Liver (tissue), 9 donors: ENCODE data around the gene ZNF865. TPM values are rescaled to one million over a fixed set of nuclear protein-coding genes. Genes with fewer than 3 reads are reported as not detected.

Experiments
- DNase-seq: peaks from one replicate; pipeline ENCODE4 v3.0.0-alpha.2; 2017; ENCODE audit warnings: low spot score
- H3K27ac ChIP-seq, 2 donors: one replicate each; pipeline ENCODE4 v1.7.0; 2013; ENCODE audit warnings: inconsistent platforms in 2 of 2, low read length in 2 of 2, control low read depth in 1 of 2, low read depth in 1 of 2, mild to moderate bottlenecking in 1 of 2
- H3K27me3 ChIP-seq, 4 donors: one replicate each; pipeline versions ENCODE4 v1.6.1 to v1.7.0; 2013; ENCODE audit warnings: low read length in 3 of 4, inconsistent platforms in 1 of 4, mild to moderate bottlenecking in 1 of 4, moderate library complexity in 1 of 4; ENCODE audit not compliant: control insufficient read depth in 4 of 4, insufficient read depth in 4 of 4
- H3K36me3 ChIP-seq, 4 donors: one replicate each; pipeline versions ENCODE4 v1.6.1 to v1.7.0; 2013; ENCODE audit warnings: low read length in 3 of 4, mild to moderate bottlenecking in 3 of 4, low read depth in 1 of 4, moderate library complexity in 1 of 4; ENCODE audit not compliant: control insufficient read depth in 4 of 4, insufficient read depth in 3 of 4
- H3K4me1 ChIP-seq, 4 donors: one replicate each; pipeline versions ENCODE4 v1.6.1 to v1.7.0; 2013; ENCODE audit warnings: low read length in 3 of 4, mild to moderate bottlenecking in 3 of 4, moderate library complexity in 1 of 4; ENCODE audit not compliant: control insufficient read depth in 4 of 4, insufficient read depth in 4 of 4
- H3K4me3 ChIP-seq, 3 donors: one replicate each; pipeline versions ENCODE4 v1.6.1 to v1.7.0; 2013; ENCODE audit warnings: low read length in 3 of 3, control low read depth in 1 of 3, low read depth in 1 of 3, mild to moderate bottlenecking in 1 of 3
- H3K9ac ChIP-seq, 2 donors: one replicate each; pipeline ENCODE4 v1.7.0; 2013; ENCODE audit warnings: low read length in 2 of 2, mild to moderate bottlenecking in 2 of 2, moderate library complexity in 2 of 2, control low read depth in 1 of 2, low read depth in 1 of 2
- H3K9me3 ChIP-seq, 4 donors: one replicate each; pipeline versions ENCODE4 v1.6.1 to v1.7.0; 2013; ENCODE audit warnings: low read length in 3 of 4; ENCODE audit not compliant: control insufficient read depth in 4 of 4
- ATF3 ChIP-seq: IDR thresholded peaks from 2 replicates; pipeline ENCODE4 v1.6.1; 2016; ENCODE audit warnings: antibody characterized with exemption
- CTCF ChIP-seq: fragments of 150-350 bp; IDR thresholded peaks from 2 replicates; pipeline ENCODE4 v1.5.1; 2017; ENCODE audit warnings: improper control_type of control experiment, low read depth, low read length; ENCODE audit not compliant: missing input control
- EGR1 ChIP-seq, 2 donors: IDR thresholded peaks; 2 replicates each; pipeline ENCODE4 v1.6.1; 2016 to 2018; ENCODE audit warnings: antibody characterized with exemption in 2 of 2, low read depth in 2 of 2
- FOXA1 ChIP-seq: IDR thresholded peaks from 2 replicates; pipeline ENCODE4 v1.6.1; 2016; ENCODE audit warnings: antibody characterized with exemption
- FOXA2 ChIP-seq: IDR thresholded peaks from 2 replicates; pipeline ENCODE4 v1.6.1; 2016; ENCODE audit warnings: antibody characterized with exemption
- GABPA ChIP-seq, 2 donors: IDR thresholded peaks in 1 of 2; conservative IDR thresholded peaks in 1 of 2; 2 replicates each; pipeline ENCODE4 v1.6.1; 2016; ENCODE audit warnings: antibody characterized with exemption in 2 of 2, mild to moderate bottlenecking in 1 of 2, moderate library complexity in 1 of 2
- HNF4A ChIP-seq, 2 donors: conservative IDR thresholded peaks; 2 replicates each; pipeline ENCODE4 v1.6.1; 2016; ENCODE audit warnings: antibody characterized with exemption in 2 of 2, mild to moderate bottlenecking in 2 of 2
- HNF4G ChIP-seq: IDR thresholded peaks from 2 replicates; pipeline ENCODE4 v1.6.1; 2016; ENCODE audit warnings: antibody characterized with exemption
- JUND ChIP-seq, 2 donors: IDR thresholded peaks; 2 replicates each; pipeline ENCODE4 v1.6.1; 2016; ENCODE audit warnings: antibody characterized with exemption in 2 of 2
- MAX ChIP-seq: IDR thresholded peaks from 2 replicates; pipeline ENCODE4 v1.6.1; 2016; ENCODE audit warnings: antibody characterized with exemption
- NR2F2 ChIP-seq: IDR thresholded peaks from 2 replicates; pipeline ENCODE4 v1.6.1; 2016; ENCODE audit warnings: antibody characterized with exemption
- RAD21 ChIP-seq, 2 donors: IDR thresholded peaks; 2 replicates each; pipeline ENCODE4 v1.6.1; 2016; ENCODE audit warnings: antibody characterized with exemption in 2 of 2, mild to moderate bottlenecking in 2 of 2
- REST ChIP-seq: IDR thresholded peaks from 2 replicates; pipeline ENCODE4 v1.6.1; 2016; ENCODE audit warnings: antibody characterized with exemption, mild to moderate bottlenecking
- RXRA ChIP-seq, 2 donors: IDR thresholded peaks; 2 replicates each; pipeline ENCODE4 v1.6.1; 2017 to 2018; ENCODE audit warnings: antibody characterized with exemption in 2 of 2, mild to moderate bottlenecking in 1 of 2
- SP1 ChIP-seq: IDR thresholded peaks from 2 replicates; pipeline ENCODE4 v1.6.1; 2018; ENCODE audit warnings: antibody characterized with exemption, mild to moderate bottlenecking
- TAF1 ChIP-seq: conservative IDR thresholded peaks from 2 replicates; pipeline ENCODE4 v1.6.1; 2016; ENCODE audit warnings: antibody characterized with exemption, mild to moderate bottlenecking
- YY1 ChIP-seq: IDR thresholded peaks from 2 replicates; pipeline ENCODE4 v1.6.1; 2016; ENCODE audit warnings: antibody characterized with exemption, mild to moderate bottlenecking
- ZBTB33 ChIP-seq: IDR thresholded peaks from 2 replicates; pipeline ENCODE4 v1.6.1; 2016; ENCODE audit warnings: antibody characterized with exemption
- WGBS: extraction: QIAGEN DNeasy Blood & Tissue Kit; methylation state at CpG from one replicate; pipeline ENCODE4 v1.1.7; 2013; 5-methylcytosine and 5-hydroxymethylcytosine counted together
- polyA plus RNA-seq, 2 donors: library from polyadenylated mRNA; stranded (reverse) in 1 of 2; unstranded in 1 of 2; fragments of 200-250 nt in 1 of 2; fragments of >200 nt in 1 of 2; fragmentation: Nextera tagmentation in 1 of 2; extraction: Ambion mirVana in 1 of 2; gene quantifications; one replicate each; pipeline versions ENCODE4 v1.2.1 to v1.2.3, GENCODE V29; 2013 to 2015
- total RNA-seq, 2 donors: library from RNA; depleted of rRNA; stranded (reverse); fragments of >200 nt; gene quantifications; one replicate each; pipeline ENCODE4 v1.2.3, GENCODE V29; 2014
- donor health status: healthy.
- donor health status: healthy.
- donor health status: healthy.
- donor health status: healthy.
- donor health status: healthy.

ZNF865 gene
- total and polyA plus RNA-seq, 4 donors: 0.38 to 3.1 (median 1.6) TPM

GRCh38 chr19:55609326-55609725 lies 3.9 kb downstream of the ZNF865 start:
- Histone ChIP-seq H3K4me1 (peaks cover 0 to 18% (median 15%) of the 10 kb centered on the region in 4 donors), H3K27ac (no peak overlapping the region), H3K27me3 (no peaks in the 10 kb centered on the region), H3K9ac (no peak overlapping the region), H3K9me3 (no peaks in the 10 kb centered on the region), H3K36me3 (peaks cover 0 to 8% (median 2%) of the 10 kb centered on the region in 4 donors), H3K4me3 (no peak overlapping the region)
- no peak for TF ChIP-seq EGR1 (IDR thresholded peaks at IDR 0.05; ENCODE audit: low read depth in 2 of 2)
- no peak for TF ChIP-seq JUND (IDR thresholded peaks at IDR 0.05)
- no peak for TF ChIP-seq FOXA2
- no peak for TF ChIP-seq RAD21 (IDR thresholded peaks at IDR 0.05)
- TF ChIP-seq HNF4A (conservative IDR thresholded peaks at IDR 0.05): no peak
- TF ChIP-seq TAF1: no peak
- no peak for TF ChIP-seq YY1
- TF ChIP-seq FOXA1: no peak
- no peak for TF ChIP-seq HNF4G
- TF ChIP-seq REST: no peak
- TF ChIP-seq SP1: no peak
- TF ChIP-seq ATF3: no peak
- no peak for TF ChIP-seq CTCF
- no peak for TF ChIP-seq GABPA (IDR thresholded peaks at IDR 0.05 in 1 of 2, conservative IDR thresholded peaks at IDR 0.05 in 1 of 2)
- TF ChIP-seq NR2F2: no peak
- no peak for TF ChIP-seq RXRA (IDR thresholded peaks at IDR 0.05)
- no peak for TF ChIP-seq MAX
- no peak for TF ChIP-seq ZBTB33
- 81% methylated on average over 5 of the region's 5 CpGs for WGBS
- DNase-seq: no peak
